Cerebellar cortex (tissue), 1 donor: ENCODE results near the gene SCD5.

Experiments used
- DNase-seq: peaks from one replicate; pipeline ENCODE4 v3.0.0-alpha.2; 2015; ENCODE audit warnings: low spot score

Gene SCD5

DNA sequence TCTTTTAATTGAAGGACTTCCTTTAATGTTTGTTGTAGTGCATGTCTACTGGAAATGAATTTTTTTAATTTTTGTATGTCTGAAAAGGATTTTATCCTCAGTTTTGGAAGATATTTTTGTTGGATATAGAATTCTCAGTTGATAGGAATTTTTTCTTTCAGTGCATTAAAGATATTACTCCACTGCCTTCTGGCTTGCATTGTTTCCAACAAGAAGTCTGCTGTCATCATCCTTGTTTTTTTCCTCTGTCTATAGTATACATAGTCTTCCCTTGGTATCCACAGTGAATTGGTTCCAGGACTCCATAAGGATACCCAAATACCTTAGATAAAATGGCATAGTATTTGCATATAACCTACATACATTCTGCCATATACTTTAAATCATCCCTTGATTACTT, 33.5 kb downstream of the SCD5 start:
- no peak for DNase-seq

- DNase-seq = no peak
Observed at GRCh38 chr4:82761229-82761628, 37.4 kb downstream of the SCD5 start.

GRCh38 chr4:82758701-82759685, 39.6 kb downstream of the SCD5 start:
- DNase-seq = no peak

- DNase-seq = no peak
Observed at GRCh38 chr4:82756061-82756460, 42.5 kb downstream of the SCD5 start.

GRCh38 chr4:82755650-82756049, 42.9 kb downstream of the SCD5 start:
- no peak for DNase-seq

DNA sequence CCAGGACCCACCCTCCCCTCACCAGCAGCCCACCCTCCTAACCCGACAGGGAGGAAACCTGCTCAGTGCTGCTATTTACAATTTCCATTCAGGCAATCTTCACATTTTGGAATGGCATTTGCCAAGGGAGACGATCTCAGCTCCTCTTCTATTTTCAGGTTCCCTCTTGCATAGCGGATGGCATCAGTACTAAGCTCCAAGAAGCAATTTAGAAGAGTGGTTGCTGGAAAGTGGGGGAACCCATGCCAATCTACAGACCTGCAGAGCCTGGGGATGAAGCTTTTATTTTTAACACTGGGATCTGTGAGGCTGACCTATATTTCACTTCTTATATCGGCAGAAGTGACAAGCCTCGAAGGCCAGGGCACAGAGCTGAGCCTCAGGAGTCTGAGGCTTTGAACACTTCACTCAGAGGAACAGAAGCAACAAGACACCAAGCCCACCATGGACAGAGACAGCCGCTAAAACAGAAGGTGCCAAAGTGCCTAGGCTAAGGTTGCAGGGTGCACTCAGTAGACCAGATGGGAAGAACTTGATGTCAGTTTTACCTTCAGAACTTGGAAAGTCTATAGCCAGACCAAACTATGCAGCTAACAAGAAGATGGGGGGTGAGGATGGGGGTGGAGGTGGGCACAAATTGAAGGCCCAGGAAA, 44.0 kb downstream of the SCD5 start:
- peak; percentile 55 for DNase-seq

DNA sequence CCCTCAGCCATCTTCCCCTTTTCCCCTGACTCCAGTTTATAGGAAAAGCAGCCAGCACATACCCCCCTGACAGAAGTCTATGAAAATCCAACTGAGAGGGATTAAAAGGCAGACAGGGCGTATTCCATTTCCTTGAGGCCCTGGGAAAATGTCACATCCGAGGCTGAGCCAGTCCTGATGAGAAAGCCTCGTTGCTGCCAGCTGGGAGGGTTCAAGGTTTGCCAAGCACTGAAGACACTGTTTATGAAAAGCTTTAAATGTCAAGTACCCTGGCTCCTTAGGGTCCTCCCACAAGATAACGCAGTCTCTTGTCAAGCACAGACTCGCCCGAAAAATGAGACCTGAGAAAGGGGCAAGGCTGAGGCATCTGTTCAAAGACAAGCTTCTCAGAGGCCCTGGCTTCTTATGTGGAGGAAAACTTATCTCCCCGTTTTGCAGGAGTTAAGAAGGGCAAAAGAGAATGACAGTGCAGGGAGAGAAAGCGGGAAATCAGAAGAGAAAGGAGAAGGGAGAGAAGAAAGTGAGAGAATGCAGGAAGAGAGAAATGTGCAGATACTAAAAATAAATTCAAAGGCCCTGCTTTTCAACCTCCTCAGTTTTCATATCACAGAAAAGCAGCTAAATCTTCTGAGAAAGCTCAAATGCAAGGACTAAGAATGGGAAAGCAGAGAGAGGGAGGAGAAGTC, 44.7 kb downstream of the SCD5 start:
- DNase-seq = no peak

DNA sequence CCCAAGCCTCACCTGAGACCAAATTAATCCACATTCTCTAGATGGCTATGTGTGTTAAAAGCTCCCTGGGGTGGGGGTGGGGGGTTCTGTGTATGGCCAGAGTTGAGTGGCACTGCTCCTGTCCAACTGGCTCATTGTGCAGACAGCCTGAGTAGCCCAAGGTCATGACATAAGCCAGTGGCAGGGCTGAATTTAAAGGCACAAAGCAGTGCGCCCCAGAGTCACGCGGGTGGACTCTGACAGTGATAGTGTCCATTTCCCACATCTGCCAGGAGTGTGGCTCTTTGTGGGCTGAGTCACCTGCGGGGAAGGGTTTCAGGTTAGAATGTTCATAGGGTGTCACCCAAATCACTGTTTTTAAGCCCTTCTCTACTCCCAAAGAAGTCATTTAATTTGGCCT, 45.4 kb downstream of the SCD5 start:
- no peak for DNase-seq

DNA sequence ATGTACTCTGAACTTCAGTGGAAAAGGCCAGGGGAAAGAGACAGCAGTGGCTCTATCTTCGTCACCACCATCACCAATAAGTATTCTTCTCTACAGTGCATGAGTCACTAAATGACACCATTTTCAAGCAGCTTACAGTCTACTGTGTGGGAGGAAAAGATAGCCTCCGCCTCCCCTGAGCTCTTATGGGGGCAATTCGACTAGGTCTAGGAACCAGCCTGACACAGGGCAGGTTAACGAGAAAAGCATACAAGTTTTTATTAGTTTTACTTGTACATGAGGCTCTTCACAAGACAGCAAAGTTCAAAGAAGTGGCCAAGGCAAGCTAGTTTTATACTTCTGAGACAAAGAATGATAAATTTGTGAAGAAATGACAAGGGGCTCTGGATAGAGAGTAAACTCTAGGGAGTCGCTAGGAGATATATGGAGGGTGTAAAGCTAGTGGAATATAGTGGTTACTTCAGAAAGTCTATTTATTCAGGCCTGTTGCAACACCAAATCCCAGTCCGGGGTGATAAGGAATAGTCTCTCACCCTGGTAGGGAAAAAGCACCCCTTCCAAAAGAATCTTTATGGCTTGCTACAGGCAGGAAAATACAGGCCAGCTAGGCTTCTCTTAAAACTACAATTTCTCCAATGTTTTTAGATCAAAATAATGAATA, 49.7 kb downstream of the SCD5 start:
- no peak for DNase-seq

- no peak for DNase-seq
Observed at GRCh38 chr4:82747686-82748575, 50.7 kb downstream of the SCD5 start.

DNA sequence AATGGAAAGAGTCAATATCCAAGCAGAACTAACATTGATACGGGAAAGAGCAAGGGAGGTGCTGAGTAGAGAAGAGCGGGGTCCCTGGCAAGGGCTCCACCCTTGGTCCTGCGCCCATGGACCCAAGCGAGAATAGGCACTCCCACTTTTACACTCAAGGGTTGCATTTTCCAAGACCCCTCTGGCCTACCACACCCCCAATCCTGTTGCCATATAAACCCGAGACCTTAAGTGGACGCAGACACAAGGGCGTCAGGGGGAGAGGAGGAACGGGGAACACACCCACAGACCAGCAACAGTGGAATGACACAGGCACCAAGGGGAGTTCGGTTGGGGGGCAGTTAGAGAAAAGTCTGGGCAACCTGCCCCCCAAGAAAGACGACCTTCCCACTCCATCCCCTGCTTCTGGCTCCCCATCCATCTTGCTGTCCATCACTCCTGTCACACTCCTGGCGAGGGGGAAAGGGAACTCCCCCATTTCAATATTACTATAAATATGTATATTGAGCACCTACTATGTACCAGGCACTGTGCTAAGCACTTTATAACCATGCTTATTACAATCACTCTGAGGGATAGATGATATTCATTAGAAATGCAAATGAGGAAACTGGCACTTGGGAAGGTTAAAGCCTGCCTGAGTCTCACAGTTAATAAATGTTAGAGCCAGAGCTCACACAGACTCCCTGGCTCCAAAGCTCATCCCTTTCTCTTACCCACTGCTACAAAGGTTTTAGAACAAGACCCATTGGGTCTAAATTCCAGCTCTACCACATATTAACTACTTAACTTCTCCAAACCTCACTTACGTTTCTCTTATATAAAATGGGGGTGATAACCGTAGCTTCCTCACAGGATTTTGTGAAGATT, 51.7 kb downstream of the SCD5 start:
- no peak for DNase-seq

DNA sequence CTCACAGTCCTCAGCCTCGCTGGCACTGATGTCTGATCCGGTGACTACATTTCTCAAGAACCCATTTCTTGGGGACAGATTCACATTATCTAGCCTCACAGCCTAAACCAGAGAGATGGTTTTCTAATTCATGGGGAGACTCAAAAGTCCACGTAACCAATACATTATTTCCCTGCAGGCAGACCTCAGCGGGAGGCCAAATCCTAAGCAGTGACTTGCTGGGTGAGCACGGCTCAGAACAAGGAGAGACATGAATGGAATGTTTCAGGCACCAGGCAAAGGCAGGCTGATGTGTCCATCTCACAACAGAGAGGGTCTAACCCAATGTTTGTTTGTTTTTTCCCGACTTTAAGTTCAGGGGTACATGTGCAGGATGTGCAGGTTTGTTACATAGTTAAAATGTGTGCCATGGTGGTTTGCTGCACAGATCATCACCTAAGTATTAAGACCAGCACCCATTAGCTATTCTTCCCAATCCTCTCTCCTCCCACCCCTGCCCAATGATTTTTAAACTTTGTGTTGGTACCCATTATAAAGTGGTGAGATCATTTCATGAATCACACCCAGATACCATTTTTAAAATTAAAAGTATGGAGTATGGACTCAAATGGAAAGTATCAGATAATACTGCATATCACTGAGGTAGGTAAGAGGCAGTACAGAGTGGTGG, 53.3 kb downstream of the SCD5 start:
- no peak for DNase-seq

GRCh38 chr4:82744284-82744968, 54.2 kb downstream of the SCD5 start:
- no peak for DNase-seq

GRCh38 chr4:82741188-82741587, 57.4 kb downstream of the SCD5 start:
- no peak for DNase-seq

DNA sequence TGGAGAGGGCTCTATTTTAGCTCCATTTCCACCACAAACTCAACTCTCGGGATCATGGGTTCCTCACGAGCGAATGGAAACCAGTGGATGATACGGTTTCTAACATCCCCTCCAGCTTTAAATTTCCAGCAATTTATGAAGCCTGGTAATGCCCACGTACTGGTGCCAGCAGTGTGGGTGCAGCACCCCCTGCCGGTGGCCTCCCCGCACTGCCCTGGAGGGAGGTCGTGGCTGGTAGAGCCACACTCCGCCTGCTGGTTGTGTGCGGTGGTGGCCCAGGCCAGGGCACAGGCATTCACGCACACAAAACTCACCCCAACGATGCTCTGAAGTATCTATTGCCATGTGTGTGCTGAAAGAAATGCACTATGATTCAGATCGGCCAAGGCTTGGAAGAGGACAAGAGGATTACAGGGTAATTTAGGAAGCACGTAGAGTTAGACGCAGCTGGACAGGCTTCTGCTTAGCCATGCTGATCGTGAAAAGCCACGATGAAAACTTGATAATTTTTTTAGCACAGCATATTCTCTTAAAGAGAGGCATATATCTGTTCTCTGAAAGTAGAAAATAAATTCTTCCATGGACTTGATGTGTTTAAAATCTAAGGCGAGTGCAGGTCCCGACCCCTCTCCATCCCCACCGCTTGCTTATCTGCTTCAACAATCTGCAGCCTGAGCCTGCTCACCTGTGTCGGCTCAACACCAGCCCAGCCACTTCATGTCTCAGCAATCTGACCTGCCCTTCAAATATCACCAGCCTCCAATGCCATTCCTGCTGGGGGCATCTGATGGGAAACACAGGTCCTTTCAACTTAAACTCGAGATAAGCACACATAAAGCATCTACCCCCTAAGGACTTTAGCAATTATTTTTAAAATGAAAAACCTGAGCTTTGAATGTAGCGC, 59.1 kb downstream of the SCD5 start:
- DNase-seq = peak; percentile 40

GRCh38 chr4:82737354-82737753, 61.2 kb downstream of the SCD5 start:
- no peak for DNase-seq

GRCh38 chr4:82733636-82734035, 65.0 kb downstream of the SCD5 start:
- DNase-seq = no peak

- no peak for DNase-seq
Observed at GRCh38 chr4:82728301-82728700, 70.3 kb downstream of the SCD5 start.
